Pulmonary artery endothelial cell (primary cell): ENCODE data around the gene RPS19BP1. TPM values are rescaled to one million over a fixed set of nuclear protein-coding genes. Genes with fewer than 3 reads are reported as not detected.
"Not testable (repeated sequence)": the region's sequence is repeated elsewhere in the genome, so short reads cannot be mapped to it uniquely, and the experiment has no call there.

Experiments used
- DNase-seq: peaks from one replicate; pipeline ENCODE4 v3.0.0-alpha.2; 2011; ENCODE audit warnings: low read depth, low spot score
- total RNA-seq: library from RNA; depleted of rRNA; stranded (reverse); fragments of >200 nt; gene quantifications from 2 replicates; pipeline ENCODE4 v1.2.3, GENCODE V29; 2014

RPS19BP1 gene
- total RNA-seq, 1 donor from 2014 or later, result 55.0 TPM

GRCh38 chr22:39514373-39514973 is 18.1 kb downstream of the RPS19BP1 start:
- no peak for DNase-seq

GRCh38 chr22:39513791-39514190 is 18.8 kb downstream of the RPS19BP1 start:
- no peak for DNase-seq

DNA sequence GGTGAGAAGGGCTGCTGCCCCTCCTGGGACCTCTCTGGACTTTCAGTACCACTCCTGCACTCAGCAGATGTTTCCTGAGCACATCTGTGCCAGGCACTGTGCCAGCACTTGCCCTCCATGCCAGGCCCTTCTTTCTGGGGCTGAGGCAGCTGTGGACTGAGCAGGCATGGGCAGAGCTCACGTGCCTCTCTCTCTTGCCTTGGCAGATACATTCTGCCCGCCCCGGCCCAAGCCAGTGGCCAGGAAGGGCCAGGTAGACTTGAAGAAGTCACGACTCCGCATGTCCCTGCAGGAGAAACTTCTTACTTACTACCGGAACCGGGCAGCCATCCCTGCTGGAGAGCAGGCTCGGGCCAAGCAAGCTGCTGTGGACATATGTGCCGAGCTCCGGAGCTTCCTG is 20.5 kb downstream of the RPS19BP1 start:
- DNase-seq, result no peak

GRCh38 chr22:39511226-39511625 is 21.3 kb downstream of the RPS19BP1 start:
- no peak for DNase-seq

DNA sequence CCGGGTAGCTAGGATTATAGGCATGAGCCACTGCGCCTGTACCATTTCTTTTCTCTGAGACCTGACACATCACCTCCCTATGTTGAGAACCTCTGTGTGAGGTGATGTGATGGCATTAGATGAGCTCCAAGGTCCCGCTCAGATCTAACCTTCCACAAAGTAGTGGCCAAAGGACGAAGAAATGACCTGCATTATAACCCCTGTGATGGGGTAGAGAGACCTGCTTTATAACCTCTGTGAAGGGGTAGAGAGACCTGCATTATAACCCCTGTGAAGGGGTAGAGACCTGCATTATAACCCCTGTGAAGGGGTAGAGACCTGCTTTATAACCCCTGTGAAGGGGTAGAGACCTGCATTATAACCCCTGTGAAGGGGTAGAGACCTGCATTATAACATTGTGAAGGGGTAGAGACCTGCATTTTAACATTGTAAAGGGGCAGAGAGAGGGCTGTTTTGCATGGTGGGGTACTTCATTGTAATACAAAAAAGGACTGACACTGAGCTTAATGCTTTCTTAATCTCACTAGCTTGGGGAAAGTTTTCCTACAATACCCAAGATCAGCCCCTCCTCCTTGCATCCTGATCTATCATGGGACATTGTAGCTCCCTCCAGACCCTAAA is 21.9 kb downstream of the RPS19BP1 start:
- no peak for DNase-seq

GRCh38 chr22:39508393-39508792 is 24.2 kb downstream of the RPS19BP1 start:
- DNase-seq, result no peak

DNA sequence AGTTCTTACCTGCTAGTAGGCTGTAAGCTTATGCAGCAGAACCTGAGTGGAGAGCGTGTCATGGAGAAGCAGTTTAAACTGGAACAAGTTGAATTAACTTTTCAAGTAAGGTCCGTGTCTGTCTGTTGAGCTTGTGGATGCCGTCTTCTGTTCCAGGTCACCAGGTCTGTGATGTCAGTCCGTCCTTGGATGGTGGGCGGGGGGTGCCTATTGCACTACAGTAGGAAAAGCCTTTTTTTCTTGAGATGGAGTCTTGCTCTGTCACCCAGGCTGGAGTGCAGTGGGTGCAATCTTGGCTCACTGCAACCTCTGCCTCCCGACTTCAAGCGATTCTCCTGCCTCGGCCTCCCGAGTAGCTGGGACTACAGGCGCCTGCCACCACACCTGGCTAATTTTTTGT is 25.5 kb downstream of the RPS19BP1 start:
- not testable (repeated sequence) for DNase-seq

GRCh38 chr22:39504071-39504470 is 28.5 kb downstream of the RPS19BP1 start:
- DNase-seq, result no peak

DNA sequence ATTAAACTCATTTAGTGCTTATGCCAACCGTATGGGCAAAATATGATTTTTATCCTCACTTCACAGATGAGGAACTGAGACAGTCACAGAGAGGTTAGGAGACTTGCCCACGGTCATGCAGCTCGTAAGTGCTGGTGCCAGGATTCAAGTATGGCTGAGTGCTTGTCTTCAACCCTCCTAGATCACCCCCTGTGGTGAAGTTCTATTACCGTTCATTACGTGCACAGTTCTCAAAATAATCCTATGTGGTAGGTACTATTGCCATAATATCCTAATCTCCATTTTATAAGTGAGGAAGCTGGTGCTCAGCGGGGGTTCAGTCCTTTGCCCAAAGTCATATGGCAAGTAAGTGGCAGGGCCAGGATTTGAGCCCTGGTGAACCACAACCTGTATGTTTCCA is 28.9 kb downstream of the RPS19BP1 start:
- no peak for DNase-seq

GRCh38 chr22:39502789-39503409 is 29.6 kb downstream of the RPS19BP1 start:
- no peak for DNase-seq

DNA sequence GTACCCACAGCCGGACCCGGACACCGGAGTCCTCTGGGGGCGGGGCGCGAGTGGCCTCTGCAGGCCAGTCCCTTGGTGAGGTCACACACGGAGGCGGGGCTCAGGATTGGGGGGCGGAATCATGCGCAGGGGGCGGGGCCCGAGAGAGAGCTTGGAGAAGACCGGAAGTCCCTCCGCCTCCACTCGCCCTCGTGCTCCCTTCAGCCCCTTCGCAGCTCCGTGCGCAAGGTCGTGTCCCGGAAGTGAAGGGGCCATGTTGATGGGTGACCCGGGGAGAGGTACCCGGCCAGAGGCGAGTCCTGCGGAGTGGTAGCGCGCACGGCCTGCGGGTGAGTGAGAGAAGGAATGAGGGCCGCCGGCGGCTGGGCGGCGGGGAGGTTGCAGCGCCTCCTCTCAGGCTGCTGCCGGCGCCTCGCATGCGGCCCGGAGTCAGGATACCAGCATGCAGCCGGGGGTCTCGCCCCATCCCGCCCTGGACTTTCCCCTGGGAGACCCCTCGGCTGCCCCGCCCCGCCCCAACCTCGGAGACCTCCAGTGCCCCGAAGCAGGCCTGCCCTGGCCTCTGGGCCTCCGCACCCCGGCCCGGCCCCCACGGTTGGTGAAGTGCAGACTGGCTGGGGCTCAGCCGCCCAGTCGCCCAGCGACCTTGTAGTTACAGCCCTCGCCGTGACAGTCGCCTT is 30.3 kb downstream of the RPS19BP1 start, which contains the start of gene MIEF1:
Gene MIEF1, plus strand, starts transcription at position 182 of the 680 bp plus-strand sequence. CDS start 9,005 bp downstream, outside the sequence.
- peak; percentile 71 for DNase-seq

DNA sequence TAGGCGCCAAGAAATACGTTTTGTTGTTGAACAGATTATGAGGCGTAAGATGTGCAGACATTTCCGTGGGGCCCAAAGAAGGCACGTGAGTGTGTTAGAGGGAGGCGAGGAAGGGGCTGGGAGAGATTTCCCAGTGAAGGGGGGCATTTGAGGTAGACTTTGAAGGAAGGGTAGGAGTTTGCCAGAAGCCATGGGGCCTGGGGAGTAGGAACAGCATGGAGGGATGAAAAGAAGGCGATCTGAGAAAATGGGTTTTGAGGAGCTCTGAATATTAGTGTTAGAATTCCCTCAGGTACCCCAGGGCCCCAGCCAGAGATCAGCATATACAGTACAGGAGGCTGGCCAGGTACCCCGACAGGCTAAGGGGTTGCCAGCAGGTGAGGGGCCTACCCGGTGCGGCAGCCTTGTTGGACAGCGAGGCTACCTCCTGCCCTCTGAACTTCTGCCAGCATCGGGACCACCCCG is 30.9 kb downstream of the RPS19BP1 start:
- DNase-seq, result no peak

DNA sequence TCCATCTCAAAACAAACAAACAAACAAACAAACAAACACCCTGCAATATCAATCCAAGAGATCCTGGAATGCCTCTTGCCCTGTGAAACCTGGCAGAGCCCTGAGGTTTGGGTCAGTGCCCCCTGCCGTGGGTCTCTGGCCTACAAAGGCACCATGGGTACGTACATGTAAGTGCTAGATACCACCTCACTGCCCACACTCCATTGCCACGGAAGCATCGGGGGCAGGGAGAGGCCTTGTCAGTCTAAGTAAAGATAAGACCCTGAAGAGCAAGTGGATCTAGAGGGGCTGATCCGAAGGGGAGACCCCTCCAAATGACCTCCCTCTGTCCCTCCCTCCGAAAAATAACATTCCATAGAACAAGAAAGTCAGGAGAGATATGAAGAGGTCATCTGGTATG is 32.4 kb downstream of the RPS19BP1 start:
- no peak for DNase-seq

- no peak for DNase-seq
Observed at GRCh38 chr22:39498802-39499201, 33.7 kb downstream of the RPS19BP1 start.

GRCh38 chr22:39498368-39498767 is 34.2 kb downstream of the RPS19BP1 start:
- DNase-seq, result no peak

GRCh38 chr22:39497429-39497828 is 35.1 kb downstream of the RPS19BP1 start:
- DNase-seq, result no peak

DNA sequence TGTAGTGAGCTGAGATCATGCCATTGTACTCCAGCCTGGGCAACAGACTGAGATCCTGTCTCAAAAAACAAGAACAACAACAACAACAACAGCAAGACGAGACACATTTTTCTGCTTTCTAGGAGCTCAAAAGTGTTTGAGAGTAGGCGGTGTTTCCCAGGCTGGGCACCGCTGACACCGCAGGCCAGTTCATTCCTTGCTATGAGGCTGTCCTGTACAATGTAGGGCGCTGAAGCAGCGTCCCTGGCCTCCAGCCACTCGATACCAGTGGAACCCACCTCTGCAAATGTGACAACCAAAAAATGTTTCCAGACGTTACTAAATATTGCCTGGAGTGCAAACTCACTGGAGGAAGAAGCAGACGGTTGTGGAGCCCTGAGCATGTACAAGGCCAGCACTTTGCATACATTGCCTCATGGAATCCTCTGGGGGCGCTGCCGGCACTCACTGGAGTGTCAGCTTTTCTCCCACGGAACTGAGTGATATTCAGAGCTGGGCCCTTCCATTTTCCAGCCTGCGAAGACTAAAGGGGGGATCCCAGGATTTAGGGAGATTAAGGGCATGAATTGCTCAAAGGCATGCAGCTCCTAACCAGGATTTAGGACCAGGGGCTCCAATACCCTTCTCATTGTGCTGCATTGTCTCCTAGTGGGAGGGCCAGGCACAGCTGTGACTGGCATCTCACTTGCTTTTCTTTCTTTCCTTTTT is 36.3 kb downstream of the RPS19BP1 start:
- DNase-seq, result no peak

DNA sequence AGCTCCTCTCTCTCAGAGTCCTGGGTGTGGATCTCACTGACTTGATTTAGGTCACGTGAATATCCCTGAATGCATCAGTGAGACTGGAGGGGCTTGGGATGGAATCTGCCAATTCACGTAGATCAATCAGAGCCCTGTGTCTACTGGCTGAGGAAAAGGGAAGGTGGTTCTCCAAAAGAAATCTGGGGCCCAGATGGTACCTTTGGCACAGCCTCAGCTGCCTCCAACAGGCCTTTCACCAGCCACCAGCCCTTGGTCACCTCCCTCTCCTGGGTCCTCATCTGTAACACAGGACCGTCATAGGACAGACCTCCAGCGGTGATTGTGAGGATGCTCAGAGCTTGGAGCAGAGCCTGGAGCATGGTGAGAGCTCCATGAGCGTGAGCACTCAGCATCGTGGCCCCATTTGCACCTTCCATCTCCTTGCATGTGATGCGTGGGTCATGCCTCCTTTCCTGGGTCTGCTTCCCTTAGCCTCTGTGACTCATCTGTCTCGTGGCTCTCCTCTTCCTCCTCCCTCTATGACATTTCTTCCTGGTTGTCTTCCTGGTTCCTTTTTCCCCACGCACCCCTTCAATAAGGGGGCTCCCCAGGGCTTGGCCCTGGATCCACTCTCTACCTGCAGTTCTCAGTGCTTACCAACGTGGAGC is 38.0 kb downstream of the RPS19BP1 start:
- no peak for DNase-seq

DNA sequence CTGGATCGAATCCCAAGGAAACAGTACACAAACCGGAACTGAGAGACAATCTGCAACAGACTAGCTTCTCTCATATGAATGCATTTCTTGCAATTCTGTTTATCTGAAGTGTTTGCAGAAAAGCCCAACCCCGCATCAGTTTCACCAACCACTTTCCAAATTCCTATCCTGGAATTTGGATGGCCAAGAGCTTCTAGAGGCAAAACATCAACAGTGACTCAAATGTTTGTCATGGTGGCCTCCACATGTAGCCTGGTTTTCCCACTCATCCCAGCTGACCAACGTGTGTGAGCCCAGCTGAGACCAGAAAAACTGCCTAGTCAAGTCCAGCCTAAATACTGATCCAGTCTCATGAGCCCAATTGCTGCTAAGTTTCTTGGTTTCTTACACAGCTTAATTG is 38.8 kb downstream of the RPS19BP1 start:
- no peak for DNase-seq

DNA sequence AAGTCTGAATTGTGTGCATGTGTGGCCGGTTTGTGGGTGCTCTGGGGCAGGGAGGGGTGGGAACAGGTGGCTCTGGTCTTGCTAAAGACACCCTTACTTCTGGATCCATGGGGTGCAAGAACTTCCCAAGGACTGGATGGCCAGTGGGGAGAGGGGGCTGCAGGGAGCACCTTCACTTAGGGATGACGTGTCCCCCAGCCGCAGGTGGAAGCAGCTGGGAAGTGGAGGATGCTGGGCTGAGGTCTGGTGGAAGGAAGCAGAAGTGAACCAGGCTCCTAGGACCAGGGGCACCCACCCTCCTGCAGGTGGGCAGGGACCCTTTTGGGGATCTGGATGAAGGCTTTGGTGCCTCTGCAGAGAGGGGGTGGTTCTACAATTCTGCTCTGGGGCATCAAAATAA is 40.4 kb downstream of the RPS19BP1 start:
- no peak for DNase-seq

DNA sequence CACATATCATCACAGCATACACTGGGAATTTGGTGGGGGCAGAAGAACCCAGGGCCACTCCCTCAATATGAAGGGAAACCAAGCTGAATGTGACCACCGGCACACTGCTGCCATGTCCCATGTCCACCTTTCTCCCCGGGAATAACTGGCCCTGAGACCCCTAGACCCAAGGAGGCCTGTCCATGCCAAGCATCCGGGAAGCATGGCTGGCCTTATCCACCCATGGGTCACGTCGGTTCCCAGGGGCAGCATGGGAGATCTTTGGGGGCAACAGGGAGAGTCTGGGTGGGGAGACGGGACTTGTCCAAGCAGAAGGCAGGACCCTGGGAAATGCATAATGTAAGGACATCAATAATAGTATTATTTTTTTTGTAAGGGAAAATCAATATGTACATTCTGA is 40.9 kb downstream of the RPS19BP1 start:
- no peak for DNase-seq
